IMR-90 (cell line): ENCODE data around the gene DNAI2.

Experiments
- CTCF ChIP-seq: conservative IDR thresholded peaks from 2 replicates; pipeline ENCODE4 v1.5.1; 2012; ENCODE audit warnings: mild to moderate bottlenecking, low read depth, low read length, improper control_type of control experiment
- ELK1 ChIP-seq: fragments of 150-350 bp; IDR thresholded peaks from 2 replicates; pipeline ENCODE4 v1.6.1; 2016; ENCODE audit warnings: low read depth, mild to moderate bottlenecking, low read length, moderate library complexity, borderline replicate concordance
- MXI1 ChIP-seq: IDR thresholded peaks from 2 replicates; pipeline ENCODE4 v1.6.1; 2012; ENCODE audit warnings: low read depth, mild to moderate bottlenecking, low read length, moderate library complexity, borderline replicate concordance
- POLR2A ChIP-seq: IDR thresholded peaks from 2 replicates; pipeline ENCODE4 v1.6.1; 2012; ENCODE audit warnings: mild to moderate bottlenecking, low read depth, low read length

- no peak for TF ChIP-seq POLR2A
- TF ChIP-seq CTCF: no peak
- no peak for TF ChIP-seq ELK1
- no peak for TF ChIP-seq MXI1
These were observed 39.5 kb upstream of the DNAI2 start for GRCh38 chr17:74234486-74234885.
